ENCODE data around the gene NUP107.

Gene NUP107

GRCh38 chr12:68784015-68784414, 97.2 kb downstream of the NUP107 start:
- H3K4me2 ChIP-seq: no peak overlapping the region
- TF ChIP-seq, protein P1, sequence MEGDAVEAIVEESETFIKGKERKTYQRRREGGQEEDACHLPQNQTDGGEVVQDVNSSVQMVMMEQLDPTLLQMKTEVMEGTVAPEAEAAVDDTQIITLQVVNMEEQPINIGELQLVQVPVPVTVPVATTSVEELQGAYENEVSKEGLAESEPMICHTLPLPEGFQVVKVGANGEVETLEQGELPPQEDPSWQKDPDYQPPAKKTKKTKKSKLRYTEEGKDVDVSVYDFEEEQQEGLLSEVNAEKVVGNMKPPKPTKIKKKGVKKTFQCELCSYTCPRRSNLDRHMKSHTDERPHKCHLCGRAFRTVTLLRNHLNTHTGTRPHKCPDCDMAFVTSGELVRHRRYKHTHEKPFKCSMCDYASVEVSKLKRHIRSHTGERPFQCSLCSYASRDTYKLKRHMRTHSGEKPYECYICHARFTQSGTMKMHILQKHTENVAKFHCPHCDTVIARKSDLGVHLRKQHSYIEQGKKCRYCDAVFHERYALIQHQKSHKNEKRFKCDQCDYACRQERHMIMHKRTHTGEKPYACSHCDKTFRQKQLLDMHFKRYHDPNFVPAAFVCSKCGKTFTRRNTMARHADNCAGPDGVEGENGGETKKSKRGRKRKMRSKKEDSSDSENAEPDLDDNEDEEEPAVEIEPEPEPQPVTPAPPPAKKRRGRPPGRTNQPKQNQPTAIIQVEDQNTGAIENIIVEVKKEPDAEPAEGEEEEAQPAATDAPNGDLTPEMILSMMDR (conservative IDR thresholded peaks at IDR 0.05; ENCODE audit: low read depth, low read length): no peak
- H4K20me1 ChIP-seq (ENCODE audit: insufficient read depth): no peaks in the 10 kb centered on the region
- H3K4me1 ChIP-seq (ENCODE audit: low read depth, poor library complexity, severe bottlenecking): peaks cover 4% of the 10 kb centered on the region
- H3K4me3 ChIP-seq (IDR thresholded peaks at IDR 0.05; ENCODE audit: insufficient read depth, low read depth, low read length): no peak overlapping the region
- no peak overlapping the region for H3K9ac ChIP-seq
- no peaks in the 10 kb centered on the region for H3K27me3 ChIP-seq (ENCODE audit: insufficient read depth, low read depth)
- H3K27ac ChIP-seq: no peak overlapping the region
- H2AFZ ChIP-seq (ENCODE audit: low read depth): no peak overlapping the region
- H3K36me3 ChIP-seq (ENCODE audit: insufficient read depth): no peaks in the 10 kb centered on the region
- no peaks in the 10 kb centered on the region for H3K79me2 ChIP-seq (ENCODE audit: insufficient read depth, low read depth)

- H4K20me1 ChIP-seq (ENCODE audit: insufficient read depth): no peaks in the 10 kb centered on the region
- no peak overlapping the region for H3K27ac ChIP-seq
- H3K4me3 ChIP-seq (IDR thresholded peaks at IDR 0.05; ENCODE audit: insufficient read depth, low read depth, low read length): no peak overlapping the region
- H3K4me2 ChIP-seq: no peak overlapping the region
- no peak overlapping the region for H2AFZ ChIP-seq (ENCODE audit: low read depth)
- no peaks in the 10 kb centered on the region for H3K79me2 ChIP-seq (ENCODE audit: insufficient read depth, low read depth)
- no peaks in the 10 kb centered on the region for H3K4me1 ChIP-seq (ENCODE audit: low read depth, poor library complexity, severe bottlenecking)
- no peaks in the 10 kb centered on the region for H3K27me3 ChIP-seq (ENCODE audit: insufficient read depth, low read depth)
- no peak overlapping the region for H3K9ac ChIP-seq
- H3K36me3 ChIP-seq (ENCODE audit: insufficient read depth): no peaks in the 10 kb centered on the region
- TF ChIP-seq, protein P1 (conservative IDR thresholded peaks at IDR 0.05; ENCODE audit: low read depth, low read length): no peak
Observed at GRCh38 chr12:68785358-68785757, 98.6 kb downstream of the NUP107 start.

DNA sequence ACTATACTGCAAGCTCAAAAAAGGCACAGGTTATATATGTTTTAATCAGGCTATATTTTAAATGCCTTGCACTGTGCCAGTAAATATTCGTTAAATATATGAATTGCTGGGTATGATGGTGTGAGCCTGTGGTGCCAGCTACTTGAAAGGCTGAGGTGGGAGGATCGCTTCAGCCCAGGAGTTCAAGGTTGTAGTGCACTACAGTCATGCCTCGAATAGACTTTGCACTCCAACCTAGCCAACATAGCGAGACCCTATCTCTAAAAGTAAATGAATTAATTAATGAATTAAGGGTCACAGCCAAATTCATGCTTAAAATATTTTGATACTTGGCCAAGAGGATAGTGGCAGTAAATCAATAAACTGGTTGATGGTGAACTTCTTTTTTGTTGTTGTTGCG, 99.0 kb downstream of the NUP107 start:
- no peak overlapping the region for H3K4me3 ChIP-seq (IDR thresholded peaks at IDR 0.05; ENCODE audit: insufficient read depth, low read depth, low read length)
- H3K79me2 ChIP-seq (ENCODE audit: insufficient read depth, low read depth): no peaks in the 10 kb centered on the region
- H2AFZ ChIP-seq (ENCODE audit: low read depth): no peak overlapping the region
- H3K36me3 ChIP-seq (ENCODE audit: insufficient read depth): no peaks in the 10 kb centered on the region
- no peak overlapping the region for H3K27ac ChIP-seq
- no peak overlapping the region for H3K4me2 ChIP-seq
- H3K27me3 ChIP-seq (ENCODE audit: insufficient read depth, low read depth): no peaks in the 10 kb centered on the region
- H3K9ac ChIP-seq: no peak overlapping the region
- TF ChIP-seq, protein P1 (conservative IDR thresholded peaks at IDR 0.05; ENCODE audit: low read depth, low read length): no peak
- H3K4me1 ChIP-seq (ENCODE audit: low read depth, poor library complexity, severe bottlenecking): no peaks in the 10 kb centered on the region
- H4K20me1 ChIP-seq (ENCODE audit: insufficient read depth): no peaks in the 10 kb centered on the region

GRCh38 chr12:68786929-68787328, 100.2 kb downstream of the NUP107 start:
- Histone ChIP-seq H3K36me3 (ENCODE audit: insufficient read depth) (no peaks in the 10 kb centered on the region), H2AFZ (ENCODE audit: low read depth) (no peak overlapping the region), H3K4me2 (no peak overlapping the region), H3K27me3 (ENCODE audit: insufficient read depth, low read depth) (no peaks in the 10 kb centered on the region), H3K27ac (no peak overlapping the region), H4K20me1 (ENCODE audit: insufficient read depth) (no peaks in the 10 kb centered on the region), H3K4me1 (ENCODE audit: low read depth, poor library complexity, severe bottlenecking) (no peaks in the 10 kb centered on the region), H3K4me3 (IDR thresholded peaks at IDR 0.05; ENCODE audit: insufficient read depth, low read depth, low read length) (no peak overlapping the region), H3K9ac (no peak overlapping the region), H3K79me2 (ENCODE audit: insufficient read depth, low read depth) (no peaks in the 10 kb centered on the region)
- TF ChIP-seq, protein P1 (conservative IDR thresholded peaks at IDR 0.05; ENCODE audit: low read depth, low read length): no peak
